Ishikawa (cell line): ENCODE measurements around the gene SLC22A15.

Experiments used
- CEBPB ChIP-seq: IDR thresholded peaks from 2 replicates; pipeline ENCODE4 v1.6.1; 2012
- RAD21 ChIP-seq: IDR thresholded peaks from 2 replicates; pipeline ENCODE4 v1.6.1; 2012; ENCODE audit warnings: low read depth
- YY1 ChIP-seq: IDR thresholded peaks from 2 replicates; pipeline ENCODE4 v1.6.1; 2012; ENCODE audit warnings: low read depth
- TF ChIP-seq, protein P1 (sequence below): IDR thresholded peaks from 2 replicates; pipeline ENCODE4 v1.6.1; 2012

DNA sequence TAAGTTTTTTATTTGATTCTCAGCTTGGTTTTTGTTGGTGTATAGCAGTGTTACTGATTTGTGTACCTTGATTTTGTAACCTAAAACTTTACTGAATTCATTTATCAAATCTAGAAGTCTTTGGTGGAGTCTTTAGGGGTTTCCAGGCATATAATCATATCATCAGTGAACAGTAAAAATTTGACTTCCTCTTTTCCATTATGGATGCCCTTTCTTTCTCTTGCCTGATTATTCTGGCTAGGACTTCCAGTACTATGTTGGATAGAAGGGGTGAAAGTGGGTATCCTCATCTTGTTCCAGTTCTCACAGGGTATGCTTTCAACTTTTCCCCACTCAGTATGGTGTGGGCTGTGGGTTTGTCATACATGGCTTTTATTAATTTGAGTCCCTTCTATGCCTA, 111.3 kb downstream of the SLC22A15 start:
- TF ChIP-seq YY1 (no peak), RAD21 (no peak), CEBPB (no peak)
- TF ChIP-seq, protein P1, sequence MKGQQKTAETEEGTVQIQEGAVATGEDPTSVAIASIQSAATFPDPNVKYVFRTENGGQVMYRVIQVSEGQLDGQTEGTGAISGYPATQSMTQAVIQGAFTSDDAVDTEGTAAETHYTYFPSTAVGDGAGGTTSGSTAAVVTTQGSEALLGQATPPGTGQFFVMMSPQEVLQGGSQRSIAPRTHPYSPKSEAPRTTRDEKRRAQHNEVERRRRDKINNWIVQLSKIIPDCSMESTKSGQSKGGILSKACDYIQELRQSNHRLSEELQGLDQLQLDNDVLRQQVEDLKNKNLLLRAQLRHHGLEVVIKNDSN = no peak
